ENCODE results near the gene THYN1. TPM values are rescaled to one million over a fixed set of nuclear protein-coding genes. Genes with fewer than 3 reads are reported as not detected.

Gene THYN1
- total and polyA plus RNA-seq, 2 donors (not counting 3 experiments of a cell fraction or from before 2014, with no cell fraction given) = 35.7 to 38.0 TPM

DNA sequence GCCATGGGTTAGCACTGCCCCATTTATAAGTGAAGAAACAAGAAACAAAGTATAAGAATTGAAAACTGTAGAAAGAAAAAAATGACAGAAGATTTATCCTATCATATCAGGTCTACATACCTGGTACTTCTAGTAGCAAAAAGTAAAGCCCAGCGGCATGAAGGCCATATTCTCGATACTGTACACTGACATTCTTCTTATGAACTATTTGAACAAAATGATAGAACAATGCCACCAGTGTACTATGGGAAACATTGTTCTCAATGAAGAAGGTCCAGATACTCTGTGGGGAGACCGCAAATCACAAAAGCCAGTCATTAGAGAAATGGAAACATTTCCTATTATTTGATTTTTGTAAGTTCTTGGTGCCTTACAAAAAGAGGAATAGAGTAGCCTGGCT lies 36.3 kb downstream of the THYN1 start:
- H3K36me3 ChIP-seq (ENCODE audit: control insufficient read depth in 2 of 2, extremely low read depth in 1 of 2, insufficient read depth in 2 of 2, low read length in 2 of 2) = peaks cover 4 to 8% of the 10 kb centered on the region in 2 experiments
- no peak overlapping the region for H3K4me3 ChIP-seq (replicated peaks in 1 of 3; ENCODE audit: insufficient read depth in 1 of 3, low read depth in 1 of 3, low read length in 3 of 3)
- CTCF ChIA-PET = no interaction called here
- H3K4me1 ChIP-seq (ENCODE audit: control insufficient read depth, extremely low read depth, insufficient read depth, low read length) = no peaks in the 10 kb centered on the region
- intact Hi-C loops (cut with micrococcal nuclease) = no loop called here
- H4K20me1 ChIP-seq (replicated peaks; ENCODE audit: control insufficient read depth, extremely low read depth, insufficient read depth, low read length) = no peaks in the 10 kb centered on the region
- no peak overlapping the region for H3K9ac ChIP-seq (replicated peaks; ENCODE audit: extremely low read depth, insufficient read depth, low read length)
- dilution Hi-C loops (cut with MboI; ENCODE audit: extremely low pct_ligation_motif_present, low sequenced_read_pairs) = no loop called here
- FAIRE-seq (no peak), DNase-seq (ENCODE audit: low read depth, low spot score) (no peak)
- POLR2A ChIA-PET = no interaction called here
- no peak overlapping the region for H3K4me2 ChIP-seq (ENCODE audit: insufficient read depth, low read length)
- H2AFZ ChIP-seq (ENCODE audit: low read depth, low read length) = no peak overlapping the region
- no peak overlapping the region for H3K27ac ChIP-seq (ENCODE audit: insufficient read depth, low read depth, low read length)
- H3K27me3 ChIP-seq (ENCODE audit: control insufficient read depth in 2 of 2, insufficient read depth in 2 of 2, low read length in 2 of 2) = no peaks in the 10 kb centered on the region
- H3K9me1 ChIP-seq (replicated peaks; ENCODE audit: control insufficient read depth, extremely low read depth, insufficient read depth, low read length) = no peaks in the 10 kb centered on the region
- no peaks in the 10 kb centered on the region for H3K9me3 ChIP-seq (replicated peaks; ENCODE audit: control insufficient read depth, insufficient read depth, low read length)
- H3K79me2 ChIP-seq (ENCODE audit: control insufficient read depth, insufficient read depth, low read length) = peaks cover 48% of the 10 kb centered on the region
- no TSS peak for BruUV-seq (replicated peaks)
- no peak for TF ChIP-seq JUN (IDR thresholded peaks at IDR 0.05; ENCODE audit: borderline replicate concordance, insufficient read depth, insufficient read length, low read depth)
- TF ChIP-seq, protein P1, sequence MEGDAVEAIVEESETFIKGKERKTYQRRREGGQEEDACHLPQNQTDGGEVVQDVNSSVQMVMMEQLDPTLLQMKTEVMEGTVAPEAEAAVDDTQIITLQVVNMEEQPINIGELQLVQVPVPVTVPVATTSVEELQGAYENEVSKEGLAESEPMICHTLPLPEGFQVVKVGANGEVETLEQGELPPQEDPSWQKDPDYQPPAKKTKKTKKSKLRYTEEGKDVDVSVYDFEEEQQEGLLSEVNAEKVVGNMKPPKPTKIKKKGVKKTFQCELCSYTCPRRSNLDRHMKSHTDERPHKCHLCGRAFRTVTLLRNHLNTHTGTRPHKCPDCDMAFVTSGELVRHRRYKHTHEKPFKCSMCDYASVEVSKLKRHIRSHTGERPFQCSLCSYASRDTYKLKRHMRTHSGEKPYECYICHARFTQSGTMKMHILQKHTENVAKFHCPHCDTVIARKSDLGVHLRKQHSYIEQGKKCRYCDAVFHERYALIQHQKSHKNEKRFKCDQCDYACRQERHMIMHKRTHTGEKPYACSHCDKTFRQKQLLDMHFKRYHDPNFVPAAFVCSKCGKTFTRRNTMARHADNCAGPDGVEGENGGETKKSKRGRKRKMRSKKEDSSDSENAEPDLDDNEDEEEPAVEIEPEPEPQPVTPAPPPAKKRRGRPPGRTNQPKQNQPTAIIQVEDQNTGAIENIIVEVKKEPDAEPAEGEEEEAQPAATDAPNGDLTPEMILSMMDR (IDR thresholded peaks at IDR 0.05; ENCODE audit: extremely low read depth in 1 of 2, insufficient read depth in 1 of 2, low read depth in 1 of 2, low read length in 2 of 2) = no peak
- no peak for TF ChIP-seq EZH2 (IDR thresholded peaks at IDR 0.05; ENCODE audit: borderline replicate concordance, low read depth, low read length, severe bottlenecking)
- TF ChIP-seq, protein P2, sequence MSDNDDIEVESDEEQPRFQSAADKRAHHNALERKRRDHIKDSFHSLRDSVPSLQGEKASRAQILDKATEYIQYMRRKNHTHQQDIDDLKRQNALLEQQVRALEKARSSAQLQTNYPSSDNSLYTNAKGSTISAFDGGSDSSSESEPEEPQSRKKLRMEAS (IDR thresholded peaks at IDR 0.05; ENCODE audit: insufficient read depth, insufficient read length) = no peak

DNA sequence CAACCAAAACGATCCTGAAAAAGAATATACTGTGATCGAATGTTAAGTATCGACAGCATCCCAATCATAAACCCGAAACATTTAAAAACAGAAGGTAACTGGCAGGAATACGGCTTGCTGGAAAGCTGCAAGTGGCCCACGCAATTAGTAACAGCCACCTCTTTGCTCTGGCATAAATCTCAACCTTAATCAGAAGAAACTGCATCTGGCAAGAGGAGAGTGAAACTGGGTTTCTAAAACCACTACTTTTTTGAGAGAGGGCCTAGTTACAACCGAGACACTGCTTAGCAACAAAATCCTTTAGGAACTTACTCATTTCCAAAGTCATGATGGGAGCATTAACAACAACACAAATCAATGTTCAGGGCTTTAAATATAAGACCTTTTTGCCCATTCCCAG lies 37.3 kb downstream of the THYN1 start:
- H3K27ac ChIP-seq (ENCODE audit: insufficient read depth, low read depth, low read length) = no peak overlapping the region
- dilution Hi-C loops (cut with MboI; ENCODE audit: extremely low pct_ligation_motif_present, low sequenced_read_pairs) = no loop called here
- no peak overlapping the region for H3K4me3 ChIP-seq (replicated peaks in 1 of 3; ENCODE audit: insufficient read depth in 1 of 3, low read depth in 1 of 3, low read length in 3 of 3)
- peaks cover 4 to 12% of the 10 kb centered on the region in 2 experiments for H3K36me3 ChIP-seq (ENCODE audit: control insufficient read depth in 2 of 2, extremely low read depth in 1 of 2, insufficient read depth in 2 of 2, low read length in 2 of 2)
- TF ChIP-seq, protein P2 (IDR thresholded peaks at IDR 0.05; ENCODE audit: insufficient read depth, insufficient read length) = no peak
- H4K20me1 ChIP-seq (replicated peaks; ENCODE audit: control insufficient read depth, extremely low read depth, insufficient read depth, low read length) = no peaks in the 10 kb centered on the region
- CTCF ChIA-PET = no interaction called here
- no peaks in the 10 kb centered on the region for H3K9me1 ChIP-seq (replicated peaks; ENCODE audit: control insufficient read depth, extremely low read depth, insufficient read depth, low read length)
- H2AFZ ChIP-seq (ENCODE audit: low read depth, low read length) = no peak overlapping the region
- DNase-seq (ENCODE audit: low read depth, low spot score) (no peak), FAIRE-seq (no peak)
- POLR2A ChIA-PET = no interaction called here
- H3K79me2 ChIP-seq (ENCODE audit: control insufficient read depth, insufficient read depth, low read length) = peaks cover 52% of the 10 kb centered on the region
- no peaks in the 10 kb centered on the region for H3K4me1 ChIP-seq (ENCODE audit: control insufficient read depth, extremely low read depth, insufficient read depth, low read length)
- H3K27me3 ChIP-seq (ENCODE audit: control insufficient read depth in 2 of 2, insufficient read depth in 2 of 2, low read length in 2 of 2) = no peaks in the 10 kb centered on the region
- intact Hi-C loops (cut with micrococcal nuclease) = no loop called here
- H3K9me3 ChIP-seq (replicated peaks; ENCODE audit: control insufficient read depth, insufficient read depth, low read length) = no peaks in the 10 kb centered on the region
- no peak overlapping the region for H3K9ac ChIP-seq (replicated peaks; ENCODE audit: extremely low read depth, insufficient read depth, low read length)
- BruUV-seq (replicated peaks) = no TSS peak
- no peak overlapping the region for H3K4me2 ChIP-seq (ENCODE audit: insufficient read depth, low read length)

Data from endothelial cell of umbilical vein (primary cell).